ENCODE results near the gene KCNN3. TPM values are rescaled to one million over a fixed set of nuclear protein-coding genes. Genes with fewer than 3 reads are reported as not detected.

Gene KCNN3
- total RNA-seq, 2 donors from 2014 or later: 3.9 to 4.4 TPM

GRCh38 chr1:154791292-154792166 lies 78.6 kb downstream of the KCNN3 start:
- Histone ChIP-seq H3K4me3 (no peak overlapping the region), H3K4me1 (peaks cover 0 to 9% of the 10 kb centered on the region in 2 donors), H3K9me3 (no peaks in the 10 kb centered on the region), H3K27me3 (no peaks in the 10 kb centered on the region), H3K36me3 (no peaks in the 10 kb centered on the region), H3K27ac (no peak overlapping the region)
- DNase-seq (ENCODE audit: low spot score): no peak
- TF ChIP-seq CTCF (IDR thresholded peaks at IDR 0.05): no peak

- no peak overlapping the region for H3K4me3 ChIP-seq
- peaks cover 0 to 9% of the 10 kb centered on the region in 2 donors for H3K4me1 ChIP-seq
- H3K36me3 ChIP-seq: no peaks in the 10 kb centered on the region
- no peaks in the 10 kb centered on the region for H3K27me3 ChIP-seq
- no peak for DNase-seq (ENCODE audit: low spot score)
- H3K9me3 ChIP-seq: no peaks in the 10 kb centered on the region
- TF ChIP-seq CTCF (IDR thresholded peaks at IDR 0.05): no peak
- no peak overlapping the region for H3K27ac ChIP-seq
These were observed 81.2 kb downstream of the KCNN3 start for GRCh38 chr1:154788886-154789285.

GRCh38 chr1:154788110-154788870 lies 81.8 kb downstream of the KCNN3 start:
- Histone ChIP-seq H3K4me3 (no peak overlapping the region), H3K4me1 (peaks cover 0 to 9% of the 10 kb centered on the region in 2 donors), H3K9me3 (no peaks in the 10 kb centered on the region), H3K36me3 (no peaks in the 10 kb centered on the region), H3K27me3 (no peaks in the 10 kb centered on the region), H3K27ac (no peak overlapping the region)
- no peak for DNase-seq (ENCODE audit: low spot score)
- TF ChIP-seq CTCF (IDR thresholded peaks at IDR 0.05): no peak

GRCh38 chr1:154786804-154787570 lies 83.1 kb downstream of the KCNN3 start:
- Histone ChIP-seq H3K4me3 (no peak overlapping the region), H3K27me3 (no peaks in the 10 kb centered on the region), H3K36me3 (no peaks in the 10 kb centered on the region), H3K4me1 (peaks cover 0 to 9% of the 10 kb centered on the region in 2 donors), H3K9me3 (no peaks in the 10 kb centered on the region), H3K27ac (no peak overlapping the region)
- TF ChIP-seq CTCF (IDR thresholded peaks at IDR 0.05): no peak
- DNase-seq (ENCODE audit: low spot score): no peak

GRCh38 chr1:154784924-154785531 lies 85.1 kb downstream of the KCNN3 start:
- H3K4me3 ChIP-seq: no peak overlapping the region
- H3K36me3 ChIP-seq: no peaks in the 10 kb centered on the region
- H3K27me3 ChIP-seq: no peaks in the 10 kb centered on the region
- H3K27ac ChIP-seq: no peak overlapping the region
- peak; percentile 63 for DNase-seq (ENCODE audit: low spot score)
- H3K9me3 ChIP-seq: no peaks in the 10 kb centered on the region
- no peaks in the 10 kb centered on the region for H3K4me1 ChIP-seq
- TF ChIP-seq CTCF (IDR thresholded peaks at IDR 0.05): no peak
